Transverse colon (tissue), 4 donors: Measurements from ENCODE around the gene CYTH4. TPM values are rescaled to one million over a fixed set of nuclear protein-coding genes. Genes with fewer than 3 reads are reported as not detected.

Experiments used
- DNase-seq: peaks from one replicate; pipeline ENCODE4 v3.0.0-alpha.2; 2019
- H3K27ac ChIP-seq, 4 donors: fragments of 200-600 bp; sonication (generic); 2 replicates each; pipeline ENCODE4 v1.5.1; 2016 to 2018; ENCODE audit warnings: inconsistent platforms in 4 of 4
- H3K27me3 ChIP-seq: fragments of 200-600 bp; sonication (generic); 2 replicates; pipeline ENCODE4 v1.5.1; 2017; ENCODE audit warnings: inconsistent platforms
- H3K36me3 ChIP-seq, 4 donors: fragments of 200-600 bp; sonication (generic); 2 replicates each; pipeline ENCODE4 v1.5.1; 2017 to 2019; ENCODE audit warnings: inconsistent platforms in 4 of 4
- H3K4me1 ChIP-seq, 4 donors: fragments of 200-600 bp; sonication (generic); 2 replicates each; pipeline ENCODE4 v1.5.1; 2017 to 2020; ENCODE audit warnings: inconsistent platforms in 4 of 4
- H3K4me3 ChIP-seq, 4 donors: fragments of 200-600 bp; sonication (generic); 1 replicate in 1 of 4; 2 replicates in 3 of 4; pipeline versions ENCODE4 v1.5.1 to v1.6.1; 2017 to 2019; ENCODE audit warnings: inconsistent platforms in 4 of 4
- H3K9me3 ChIP-seq, 2 donors: fragments of 200-600 bp; sonication (generic); 2 replicates each; pipeline ENCODE4 v1.5.1; 2017 to 2019; ENCODE audit warnings: inconsistent platforms in 2 of 2
- EP300 ChIP-seq: sonication (generic); formaldehyde crosslinking; IDR thresholded peaks from one replicate; pipeline ENCODE4 v1.6.1; 2017; ENCODE audit warnings: antibody characterized with exemption, low read depth
- POLR2A ChIP-seq: fragments of 450-650 bp; IDR thresholded peaks from one replicate; pipeline ENCODE4 v1.6.1; 2016; ENCODE audit warnings: antibody characterized with exemption, mild to moderate bottlenecking, moderate library complexity
- POLR2AphosphoS5 ChIP-seq, 3 donors: sonication (generic); formaldehyde crosslinking; IDR thresholded peaks; one replicate each; pipeline ENCODE4 v1.6.1; 2016; ENCODE audit warnings: antibody characterized with exemption in 3 of 3
- WGBS, 2 donors: methylation state at CpG; one replicate each; pipeline ENCODE4 v1.1.5; 2018; ENCODE audit warnings: low coverage in 1 of 2; 5-methylcytosine and 5-hydroxymethylcytosine counted together
- in situ Hi-C, 4 donors: fragments of 200-750 bp; cut with MboI; loops; one replicate each; pipeline versions ENCODE4 v1.15.0 to v1.15.1; 2017; ENCODE audit warnings: low sequenced_read_pairs in 3 of 4, low pct_ligation_motif_present in 1 of 4, low pct_unique_long_range_greater_than_20kb in 1 of 4
- intact Hi-C: fragments of 100-400 bp; cut with DNase I; formaldehyde crosslinking; loops from one replicate; pipeline ENCODE4 v1.15.1; 2023; ENCODE audit warnings: low total_unique reads
- total RNA-seq, 4 donors: library from RNA; depleted of rRNA; stranded (reverse); fragments of >200 nt; gene quantifications; one replicate each; pipeline ENCODE4 v1.1.0, GENCODE V29; 2016
- TF ChIP-seq, protein P1 (sequence below), 5 experiments: fragments of 200-600 bp in 3 of 5; fragments of 450-650 bp in 2 of 5; sonication (generic) in 3 of 5; IDR thresholded peaks; 1 replicate in 2 of 5; 2 replicates in 3 of 5; pipeline ENCODE4 v1.5.1; 2016 to 2017; ENCODE audit warnings: antibody characterized with exemption in 5 of 5, inconsistent platforms in 3 of 5, mild to moderate bottlenecking in 2 of 5, moderate library complexity in 1 of 5

The CYTH4 gene
- total RNA-seq, 4 donors from 2014 or later: 1.4 to 26.9 (median 10.6) TPM

DNA sequence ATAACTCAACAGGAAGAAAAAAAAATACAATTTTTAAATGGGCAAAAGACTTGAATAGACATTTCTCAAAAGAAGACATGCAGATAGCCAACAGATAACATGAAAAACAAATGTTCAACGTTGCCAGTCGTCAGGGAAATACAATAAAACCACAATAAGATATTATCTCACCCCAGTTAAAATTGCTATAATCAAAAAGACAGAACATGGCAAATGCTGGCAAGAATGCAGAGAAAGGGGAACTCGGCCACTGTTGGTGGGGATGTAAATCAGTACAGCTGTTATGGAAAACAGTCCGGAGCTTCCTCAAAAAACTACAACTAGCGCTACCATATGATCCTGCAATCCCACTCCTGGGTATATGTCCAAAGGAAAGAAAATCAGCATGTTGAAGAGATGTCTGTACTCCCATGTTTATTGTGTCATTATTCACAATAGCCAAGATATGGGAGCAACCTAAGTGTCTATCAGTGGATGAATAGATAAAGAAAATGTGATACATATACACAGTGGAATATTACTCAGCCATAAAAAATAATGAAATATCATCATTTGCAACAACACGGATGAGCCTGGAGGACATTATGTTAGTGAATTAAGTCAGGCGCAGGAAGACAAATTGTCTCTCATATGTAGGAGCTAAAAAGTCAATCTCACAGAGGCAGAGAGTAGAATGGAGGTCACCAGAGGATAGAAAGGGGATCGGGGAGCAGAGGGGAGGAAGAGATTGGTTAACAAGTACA is 12.2 kb upstream of the CYTH4 start:
- intact Hi-C loops: no loop called here
- Histone ChIP-seq H3K27me3 (peaks cover 21% of the 10 kb centered on the region), H3K4me3 (no peak overlapping the region), H3K36me3 (no peaks in the 10 kb centered on the region), H3K4me1 (peaks cover 0 to 11% (median 2%) of the 10 kb centered on the region in 4 donors), H3K27ac (no peak overlapping the region), H3K9me3 (no peaks in the 10 kb centered on the region)
- in situ Hi-C loops: no loop called here
- DNase-seq: no peak
- WGBS, 2 donors: 61% methylated on average over 6 to 8 of the region's 8 CpGs
- TF ChIP-seq, protein P1, sequence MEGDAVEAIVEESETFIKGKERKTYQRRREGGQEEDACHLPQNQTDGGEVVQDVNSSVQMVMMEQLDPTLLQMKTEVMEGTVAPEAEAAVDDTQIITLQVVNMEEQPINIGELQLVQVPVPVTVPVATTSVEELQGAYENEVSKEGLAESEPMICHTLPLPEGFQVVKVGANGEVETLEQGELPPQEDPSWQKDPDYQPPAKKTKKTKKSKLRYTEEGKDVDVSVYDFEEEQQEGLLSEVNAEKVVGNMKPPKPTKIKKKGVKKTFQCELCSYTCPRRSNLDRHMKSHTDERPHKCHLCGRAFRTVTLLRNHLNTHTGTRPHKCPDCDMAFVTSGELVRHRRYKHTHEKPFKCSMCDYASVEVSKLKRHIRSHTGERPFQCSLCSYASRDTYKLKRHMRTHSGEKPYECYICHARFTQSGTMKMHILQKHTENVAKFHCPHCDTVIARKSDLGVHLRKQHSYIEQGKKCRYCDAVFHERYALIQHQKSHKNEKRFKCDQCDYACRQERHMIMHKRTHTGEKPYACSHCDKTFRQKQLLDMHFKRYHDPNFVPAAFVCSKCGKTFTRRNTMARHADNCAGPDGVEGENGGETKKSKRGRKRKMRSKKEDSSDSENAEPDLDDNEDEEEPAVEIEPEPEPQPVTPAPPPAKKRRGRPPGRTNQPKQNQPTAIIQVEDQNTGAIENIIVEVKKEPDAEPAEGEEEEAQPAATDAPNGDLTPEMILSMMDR (IDR thresholded peaks at IDR 0.05): no peak
- TF ChIP-seq POLR2AphosphoS5 (IDR thresholded peaks at IDR 0.05) (no peak), POLR2A (no peak), EP300 (no peak)

DNA sequence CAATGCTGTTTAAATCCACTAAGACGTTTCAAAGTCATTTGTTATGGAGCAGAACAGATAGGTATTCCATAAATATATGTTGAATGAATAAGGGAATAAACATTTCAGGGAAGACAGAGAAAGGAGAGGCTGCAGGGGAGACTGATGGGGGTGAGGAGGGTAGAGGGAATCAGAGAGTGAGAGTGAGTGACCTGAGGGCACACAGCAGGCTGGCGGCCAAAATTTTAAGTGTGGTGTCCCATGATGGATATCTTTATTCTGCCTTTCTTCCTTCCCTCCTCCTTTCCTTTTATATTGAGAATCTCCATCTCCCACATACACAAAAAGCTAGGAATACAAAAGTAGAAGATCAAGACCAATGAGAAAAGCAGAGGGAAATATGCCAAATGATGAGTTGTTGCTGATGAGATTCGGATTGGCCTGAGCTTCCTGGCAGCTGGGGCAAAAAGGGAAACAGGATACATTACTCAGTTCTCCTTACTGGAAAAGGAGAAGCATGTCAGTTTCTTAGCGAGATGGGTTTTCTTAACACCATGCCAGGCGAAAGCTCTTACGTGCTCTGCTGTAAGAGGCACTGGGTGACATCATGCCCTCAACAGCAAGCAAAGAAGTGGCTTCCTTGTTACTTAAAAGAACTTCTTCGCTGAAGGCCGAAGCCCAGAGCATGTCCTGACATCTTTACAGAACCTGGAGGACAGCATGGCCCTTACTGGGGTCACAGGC is 11.2 kb upstream of the CYTH4 start:
- TF ChIP-seq POLR2A (no peak), POLR2AphosphoS5 (IDR thresholded peaks at IDR 0.05) (no peak), EP300 (no peak)
- TF ChIP-seq, protein P1 (IDR thresholded peaks at IDR 0.05): no peak
- peaks cover 0 to 11% (median 2%) of the 10 kb centered on the region in 4 donors for H3K4me1 ChIP-seq
- no peaks in the 10 kb centered on the region for H3K36me3 ChIP-seq
- no peaks in the 10 kb centered on the region for H3K9me3 ChIP-seq
- intact Hi-C loops: no loop called here
- H3K27ac ChIP-seq: no peak overlapping the region
- peaks cover 21% of the 10 kb centered on the region for H3K27me3 ChIP-seq
- H3K4me3 ChIP-seq: no peak overlapping the region
- WGBS, 2 donors: 74 to 78% methylated on average over 3 to 8 of the region's 8 CpGs
- DNase-seq: no peak
- in situ Hi-C loops: no loop called here

DNA sequence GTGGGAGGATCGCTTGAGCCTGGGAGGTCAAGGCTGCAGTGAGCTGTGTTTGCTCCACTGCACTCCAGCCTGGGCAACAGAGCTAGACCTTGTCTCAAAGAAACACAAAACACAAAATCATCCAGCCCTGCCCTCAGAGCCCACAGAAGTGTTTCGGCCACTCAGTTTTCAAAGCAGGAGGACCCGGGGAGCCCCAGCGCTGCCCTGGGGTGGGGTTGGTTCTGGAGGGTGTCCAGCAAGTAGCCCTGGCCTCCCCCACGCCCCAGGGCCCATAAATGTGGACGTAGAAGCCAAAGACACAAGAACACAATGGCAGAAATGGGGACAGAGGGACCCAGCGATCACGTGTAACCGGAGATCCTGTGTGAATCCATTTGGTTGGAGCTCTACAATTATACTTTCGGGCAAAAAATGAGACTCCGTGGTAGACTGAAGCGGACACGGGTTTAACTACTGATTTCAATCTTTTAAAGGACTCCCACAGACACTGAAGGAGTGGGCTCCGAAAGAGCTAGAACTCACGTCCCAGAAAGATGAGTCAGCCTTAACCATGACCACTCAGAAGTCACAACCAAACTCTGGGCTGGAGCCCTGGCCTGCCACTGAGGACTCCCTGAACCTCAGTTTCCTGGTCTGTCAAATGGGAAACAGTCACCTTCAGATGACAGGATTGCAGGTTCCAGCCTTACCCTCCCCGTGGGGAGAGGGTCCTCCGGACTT is 9.0 kb upstream of the CYTH4 start:
- no peak overlapping the region for H3K4me3 ChIP-seq
- WGBS, 2 donors: 42 to 58% methylated on average over 8 to 17 of the region's 17 CpGs
- H3K27me3 ChIP-seq: peaks cover 21% of the 10 kb centered on the region
- no peak overlapping the region for H3K27ac ChIP-seq
- intact Hi-C loops: no loop called here
- in situ Hi-C loops: no loop called here
- DNase-seq: no peak
- H3K36me3 ChIP-seq: no peaks in the 10 kb centered on the region
- no peaks in the 10 kb centered on the region for H3K4me1 ChIP-seq
- H3K9me3 ChIP-seq: no peaks in the 10 kb centered on the region
- TF ChIP-seq EP300: no peak
- TF ChIP-seq POLR2AphosphoS5 (IDR thresholded peaks at IDR 0.05): no peak
- no peak for TF ChIP-seq POLR2A
- TF ChIP-seq, protein P1 (IDR thresholded peaks at IDR 0.05): no peak

DNA sequence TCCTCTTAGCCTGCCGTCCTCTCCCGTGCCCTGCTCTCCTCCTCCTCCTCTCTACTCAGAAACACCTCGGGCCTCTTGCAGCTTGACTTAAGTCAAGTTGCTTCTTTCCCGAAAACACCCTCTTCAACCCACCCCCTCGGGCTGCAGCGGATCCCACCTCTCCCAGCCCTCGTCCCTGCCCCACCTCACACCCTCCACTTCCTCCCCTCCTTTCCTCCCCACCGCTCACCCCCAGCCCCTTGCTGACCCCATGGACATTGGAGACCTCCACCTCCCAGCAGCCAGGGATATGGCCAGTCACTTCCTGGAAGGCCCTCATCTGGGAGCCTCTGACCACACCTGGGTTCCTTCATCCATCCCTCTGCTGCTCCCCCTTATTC is 8.5 kb upstream of the CYTH4 start:
- in situ Hi-C loops (no loop called here), intact Hi-C loops (no loop called here)
- Histone ChIP-seq H3K36me3 (no peaks in the 10 kb centered on the region), H3K4me3 (no peak overlapping the region), H3K27me3 (peaks cover 21% of the 10 kb centered on the region), H3K4me1 (no peaks in the 10 kb centered on the region), H3K27ac (no peak overlapping the region), H3K9me3 (no peaks in the 10 kb centered on the region)
- no peak for DNase-seq
- 65 to 83% methylated on average over 7 to 8 of the region's 8 CpGs for WGBS, 2 donors
- TF ChIP-seq POLR2A (no peak), EP300 (no peak), POLR2AphosphoS5 (IDR thresholded peaks at IDR 0.05) (no peak)
- TF ChIP-seq, protein P1 (IDR thresholded peaks at IDR 0.05): no peak
